Panc1 (cell line): ENCODE data around the gene TMEM38A.

Experiments used
- TF ChIP-seq, protein P1 (sequence below): fragments of 450-650 bp; IDR thresholded peaks from 2 replicates; pipeline ENCODE4 v1.5.1; 2017; ENCODE audit warnings: mild to moderate bottlenecking
- TF ChIP-seq, protein P2 (sequence below), 2 experiments: IDR thresholded peaks; 2 replicates each; pipeline ENCODE4 v1.6.1; 2011 to 2012; ENCODE audit warnings: low read depth in 2 of 2, control low read depth in 1 of 2, low read length in 1 of 2, mild to moderate bottlenecking in 1 of 2, moderate library complexity in 1 of 2; ENCODE audit not compliant: insufficient read depth in 1 of 2

GRCh38 chr19:16660763-16661479 is at the start of gene TMEM38A:
- TF ChIP-seq, protein P1, sequence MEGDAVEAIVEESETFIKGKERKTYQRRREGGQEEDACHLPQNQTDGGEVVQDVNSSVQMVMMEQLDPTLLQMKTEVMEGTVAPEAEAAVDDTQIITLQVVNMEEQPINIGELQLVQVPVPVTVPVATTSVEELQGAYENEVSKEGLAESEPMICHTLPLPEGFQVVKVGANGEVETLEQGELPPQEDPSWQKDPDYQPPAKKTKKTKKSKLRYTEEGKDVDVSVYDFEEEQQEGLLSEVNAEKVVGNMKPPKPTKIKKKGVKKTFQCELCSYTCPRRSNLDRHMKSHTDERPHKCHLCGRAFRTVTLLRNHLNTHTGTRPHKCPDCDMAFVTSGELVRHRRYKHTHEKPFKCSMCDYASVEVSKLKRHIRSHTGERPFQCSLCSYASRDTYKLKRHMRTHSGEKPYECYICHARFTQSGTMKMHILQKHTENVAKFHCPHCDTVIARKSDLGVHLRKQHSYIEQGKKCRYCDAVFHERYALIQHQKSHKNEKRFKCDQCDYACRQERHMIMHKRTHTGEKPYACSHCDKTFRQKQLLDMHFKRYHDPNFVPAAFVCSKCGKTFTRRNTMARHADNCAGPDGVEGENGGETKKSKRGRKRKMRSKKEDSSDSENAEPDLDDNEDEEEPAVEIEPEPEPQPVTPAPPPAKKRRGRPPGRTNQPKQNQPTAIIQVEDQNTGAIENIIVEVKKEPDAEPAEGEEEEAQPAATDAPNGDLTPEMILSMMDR: no peak
- TF ChIP-seq, protein P2, sequence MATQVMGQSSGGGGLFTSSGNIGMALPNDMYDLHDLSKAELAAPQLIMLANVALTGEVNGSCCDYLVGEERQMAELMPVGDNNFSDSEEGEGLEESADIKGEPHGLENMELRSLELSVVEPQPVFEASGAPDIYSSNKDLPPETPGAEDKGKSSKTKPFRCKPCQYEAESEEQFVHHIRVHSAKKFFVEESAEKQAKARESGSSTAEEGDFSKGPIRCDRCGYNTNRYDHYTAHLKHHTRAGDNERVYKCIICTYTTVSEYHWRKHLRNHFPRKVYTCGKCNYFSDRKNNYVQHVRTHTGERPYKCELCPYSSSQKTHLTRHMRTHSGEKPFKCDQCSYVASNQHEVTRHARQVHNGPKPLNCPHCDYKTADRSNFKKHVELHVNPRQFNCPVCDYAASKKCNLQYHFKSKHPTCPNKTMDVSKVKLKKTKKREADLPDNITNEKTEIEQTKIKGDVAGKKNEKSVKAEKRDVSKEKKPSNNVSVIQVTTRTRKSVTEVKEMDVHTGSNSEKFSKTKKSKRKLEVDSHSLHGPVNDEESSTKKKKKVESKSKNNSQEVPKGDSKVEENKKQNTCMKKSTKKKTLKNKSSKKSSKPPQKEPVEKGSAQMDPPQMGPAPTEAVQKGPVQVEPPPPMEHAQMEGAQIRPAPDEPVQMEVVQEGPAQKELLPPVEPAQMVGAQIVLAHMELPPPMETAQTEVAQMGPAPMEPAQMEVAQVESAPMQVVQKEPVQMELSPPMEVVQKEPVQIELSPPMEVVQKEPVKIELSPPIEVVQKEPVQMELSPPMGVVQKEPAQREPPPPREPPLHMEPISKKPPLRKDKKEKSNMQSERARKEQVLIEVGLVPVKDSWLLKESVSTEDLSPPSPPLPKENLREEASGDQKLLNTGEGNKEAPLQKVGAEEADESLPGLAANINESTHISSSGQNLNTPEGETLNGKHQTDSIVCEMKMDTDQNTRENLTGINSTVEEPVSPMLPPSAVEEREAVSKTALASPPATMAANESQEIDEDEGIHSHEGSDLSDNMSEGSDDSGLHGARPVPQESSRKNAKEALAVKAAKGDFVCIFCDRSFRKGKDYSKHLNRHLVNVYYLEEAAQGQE (IDR thresholded peaks at IDR 0.05; ENCODE audit: insufficient read depth in 1 of 2, low read depth in 2 of 2, low read length in 1 of 2): no peak
